Measurements from ENCODE around the gene CALHM1. TPM values are rescaled to one million over a fixed set of nuclear protein-coding genes. Genes with fewer than 3 reads are reported as not detected.

Gene CALHM1
- total and polyA plus RNA-seq, 4 donors: not detected

DNA sequence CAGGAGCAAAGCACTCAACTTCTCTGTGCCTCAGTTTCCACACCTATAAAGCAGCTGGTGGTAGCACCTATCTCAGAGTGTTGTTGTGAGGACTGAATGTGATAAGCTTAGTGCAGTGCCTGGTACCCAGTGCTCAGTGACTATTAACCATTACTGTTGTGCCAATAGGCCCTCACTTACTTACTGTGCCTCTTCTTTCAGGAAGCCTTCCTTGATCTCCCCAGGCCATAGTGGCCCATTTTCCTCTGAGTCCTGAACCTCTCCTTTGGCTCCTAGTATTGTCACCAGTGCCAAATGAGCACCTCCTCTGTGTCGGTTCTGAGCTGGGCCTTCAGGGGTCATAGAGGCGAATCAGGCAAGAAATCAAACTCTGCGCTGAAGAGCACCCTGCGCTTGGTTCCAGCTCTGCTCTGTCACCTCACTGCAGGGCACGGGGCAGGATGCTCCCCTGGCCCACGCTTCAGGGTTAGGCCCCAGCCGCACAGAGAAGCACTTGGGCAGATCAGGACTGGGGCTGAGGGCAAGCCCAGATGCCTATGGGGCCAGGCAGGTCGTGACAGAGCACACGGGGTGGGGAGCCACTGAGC, 2.5 kb downstream of the CALHM1 start:
- Histone ChIP-seq H3K9me3 (ENCODE audit: control insufficient read depth in 4 of 4, low read length in 3 of 4) (no peaks in the 10 kb centered on the region), H3K27ac (ENCODE audit: low read depth in 1 of 2, low read length in 2 of 2) (no peak overlapping the region), H3K9ac (ENCODE audit: low read depth in 1 of 2, low read length in 2 of 2) (no peak overlapping the region), H3K4me3 (ENCODE audit: low read depth in 1 of 3, low read length in 3 of 3) (no peak overlapping the region), H3K4me1 (ENCODE audit: control insufficient read depth in 4 of 4, insufficient read depth in 4 of 4, low read length in 3 of 4) (peaks cover 0 to 5% (median 0%) of the 10 kb centered on the region in 4 donors), H3K27me3 (ENCODE audit: control insufficient read depth in 4 of 4, insufficient read depth in 4 of 4, low read length in 3 of 4) (no peaks in the 10 kb centered on the region), H3K36me3 (ENCODE audit: control insufficient read depth in 4 of 4, insufficient read depth in 3 of 4, low read depth in 1 of 4, low read length in 3 of 4) (no peaks in the 10 kb centered on the region)
- 95% methylated on average over 9 of the region's 9 CpGs for WGBS
- TF ChIP-seq, protein P1, sequence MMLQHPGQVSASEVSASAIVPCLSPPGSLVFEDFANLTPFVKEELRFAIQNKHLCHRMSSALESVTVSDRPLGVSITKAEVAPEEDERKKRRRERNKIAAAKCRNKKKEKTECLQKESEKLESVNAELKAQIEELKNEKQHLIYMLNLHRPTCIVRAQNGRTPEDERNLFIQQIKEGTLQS (IDR thresholded peaks at IDR 0.05): no peak
- TF ChIP-seq RXRA (IDR thresholded peaks at IDR 0.05) (no peak), FOXA2 (IDR thresholded peaks at IDR 0.05) (no peak), HNF4A (conservative IDR thresholded peaks at IDR 0.05) (no peak), RAD21 (IDR thresholded peaks at IDR 0.05) (no peak), GABPA (IDR thresholded peaks at IDR 0.05 in 1 of 2, conservative IDR thresholded peaks at IDR 0.05 in 1 of 2) (no peak), YY1 (IDR thresholded peaks at IDR 0.05) (no peak), EGR1 (IDR thresholded peaks at IDR 0.05; ENCODE audit: low read depth in 2 of 2) (no peak), FOXA1 (IDR thresholded peaks at IDR 0.05) (no peak), NR2F2 (IDR thresholded peaks at IDR 0.05) (no peak), TAF1 (conservative IDR thresholded peaks at IDR 0.05) (no peak), HNF4G (IDR thresholded peaks at IDR 0.05) (no peak), SP1 (IDR thresholded peaks at IDR 0.05) (no peak), JUND (IDR thresholded peaks at IDR 0.05) (no peak)
- TF ChIP-seq, protein P2, sequence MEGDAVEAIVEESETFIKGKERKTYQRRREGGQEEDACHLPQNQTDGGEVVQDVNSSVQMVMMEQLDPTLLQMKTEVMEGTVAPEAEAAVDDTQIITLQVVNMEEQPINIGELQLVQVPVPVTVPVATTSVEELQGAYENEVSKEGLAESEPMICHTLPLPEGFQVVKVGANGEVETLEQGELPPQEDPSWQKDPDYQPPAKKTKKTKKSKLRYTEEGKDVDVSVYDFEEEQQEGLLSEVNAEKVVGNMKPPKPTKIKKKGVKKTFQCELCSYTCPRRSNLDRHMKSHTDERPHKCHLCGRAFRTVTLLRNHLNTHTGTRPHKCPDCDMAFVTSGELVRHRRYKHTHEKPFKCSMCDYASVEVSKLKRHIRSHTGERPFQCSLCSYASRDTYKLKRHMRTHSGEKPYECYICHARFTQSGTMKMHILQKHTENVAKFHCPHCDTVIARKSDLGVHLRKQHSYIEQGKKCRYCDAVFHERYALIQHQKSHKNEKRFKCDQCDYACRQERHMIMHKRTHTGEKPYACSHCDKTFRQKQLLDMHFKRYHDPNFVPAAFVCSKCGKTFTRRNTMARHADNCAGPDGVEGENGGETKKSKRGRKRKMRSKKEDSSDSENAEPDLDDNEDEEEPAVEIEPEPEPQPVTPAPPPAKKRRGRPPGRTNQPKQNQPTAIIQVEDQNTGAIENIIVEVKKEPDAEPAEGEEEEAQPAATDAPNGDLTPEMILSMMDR (IDR thresholded peaks at IDR 0.05; ENCODE audit: low read depth, low read length, missing input control): no peak
- TF ChIP-seq, protein P3, sequence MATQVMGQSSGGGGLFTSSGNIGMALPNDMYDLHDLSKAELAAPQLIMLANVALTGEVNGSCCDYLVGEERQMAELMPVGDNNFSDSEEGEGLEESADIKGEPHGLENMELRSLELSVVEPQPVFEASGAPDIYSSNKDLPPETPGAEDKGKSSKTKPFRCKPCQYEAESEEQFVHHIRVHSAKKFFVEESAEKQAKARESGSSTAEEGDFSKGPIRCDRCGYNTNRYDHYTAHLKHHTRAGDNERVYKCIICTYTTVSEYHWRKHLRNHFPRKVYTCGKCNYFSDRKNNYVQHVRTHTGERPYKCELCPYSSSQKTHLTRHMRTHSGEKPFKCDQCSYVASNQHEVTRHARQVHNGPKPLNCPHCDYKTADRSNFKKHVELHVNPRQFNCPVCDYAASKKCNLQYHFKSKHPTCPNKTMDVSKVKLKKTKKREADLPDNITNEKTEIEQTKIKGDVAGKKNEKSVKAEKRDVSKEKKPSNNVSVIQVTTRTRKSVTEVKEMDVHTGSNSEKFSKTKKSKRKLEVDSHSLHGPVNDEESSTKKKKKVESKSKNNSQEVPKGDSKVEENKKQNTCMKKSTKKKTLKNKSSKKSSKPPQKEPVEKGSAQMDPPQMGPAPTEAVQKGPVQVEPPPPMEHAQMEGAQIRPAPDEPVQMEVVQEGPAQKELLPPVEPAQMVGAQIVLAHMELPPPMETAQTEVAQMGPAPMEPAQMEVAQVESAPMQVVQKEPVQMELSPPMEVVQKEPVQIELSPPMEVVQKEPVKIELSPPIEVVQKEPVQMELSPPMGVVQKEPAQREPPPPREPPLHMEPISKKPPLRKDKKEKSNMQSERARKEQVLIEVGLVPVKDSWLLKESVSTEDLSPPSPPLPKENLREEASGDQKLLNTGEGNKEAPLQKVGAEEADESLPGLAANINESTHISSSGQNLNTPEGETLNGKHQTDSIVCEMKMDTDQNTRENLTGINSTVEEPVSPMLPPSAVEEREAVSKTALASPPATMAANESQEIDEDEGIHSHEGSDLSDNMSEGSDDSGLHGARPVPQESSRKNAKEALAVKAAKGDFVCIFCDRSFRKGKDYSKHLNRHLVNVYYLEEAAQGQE (IDR thresholded peaks at IDR 0.05): no peak
- TF ChIP-seq, protein P4, sequence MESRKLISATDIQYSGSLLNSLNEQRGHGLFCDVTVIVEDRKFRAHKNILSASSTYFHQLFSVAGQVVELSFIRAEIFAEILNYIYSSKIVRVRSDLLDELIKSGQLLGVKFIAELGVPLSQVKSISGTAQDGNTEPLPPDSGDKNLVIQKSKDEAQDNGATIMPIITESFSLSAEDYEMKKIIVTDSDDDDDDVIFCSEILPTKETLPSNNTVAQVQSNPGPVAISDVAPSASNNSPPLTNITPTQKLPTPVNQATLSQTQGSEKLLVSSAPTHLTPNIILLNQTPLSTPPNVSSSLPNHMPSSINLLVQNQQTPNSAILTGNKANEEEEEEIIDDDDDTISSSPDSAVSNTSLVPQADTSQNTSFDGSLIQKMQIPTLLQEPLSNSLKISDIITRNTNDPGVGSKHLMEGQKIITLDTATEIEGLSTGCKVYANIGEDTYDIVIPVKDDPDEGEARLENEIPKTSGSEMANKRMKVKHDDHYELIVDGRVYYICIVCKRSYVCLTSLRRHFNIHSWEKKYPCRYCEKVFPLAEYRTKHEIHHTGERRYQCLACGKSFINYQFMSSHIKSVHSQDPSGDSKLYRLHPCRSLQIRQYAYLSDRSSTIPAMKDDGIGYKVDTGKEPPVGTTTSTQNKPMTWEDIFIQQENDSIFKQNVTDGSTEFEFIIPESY (IDR thresholded peaks at IDR 0.05): no peak
- TF ChIP-seq, protein P5, sequence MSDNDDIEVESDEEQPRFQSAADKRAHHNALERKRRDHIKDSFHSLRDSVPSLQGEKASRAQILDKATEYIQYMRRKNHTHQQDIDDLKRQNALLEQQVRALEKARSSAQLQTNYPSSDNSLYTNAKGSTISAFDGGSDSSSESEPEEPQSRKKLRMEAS (IDR thresholded peaks at IDR 0.05): no peak
- DNase-seq (ENCODE audit: low spot score): no peak
